ENCODE measurements around the gene TNIP3.

Gene TNIP3

GRCh38 chr4:121093261-121093660, 70.9 kb downstream of the TNIP3 start:
- in situ Hi-C loops (cut with HindIII; ENCODE audit: low sequenced_read_pairs): no loop called here

GRCh38 chr4:121091941-121092340, 72.2 kb downstream of the TNIP3 start:
- in situ Hi-C loops (cut with HindIII; ENCODE audit: low sequenced_read_pairs): no loop called here

- in situ Hi-C loops (cut with HindIII; ENCODE audit: low sequenced_read_pairs): no loop called here
Measured at GRCh38 chr4:121088867-121089266, 75.3 kb downstream of the TNIP3 start.
